LHCN-M2 (cell line): ENCODE data around the gene OBI1. TPM values are rescaled to one million over a fixed set of nuclear protein-coding genes. Genes with fewer than 3 reads are reported as not detected.
"Not testable (repeated sequence)": the region's sequence is repeated elsewhere in the genome, so short reads cannot be mapped to it uniquely, and the experiment has no call there.

ENCODE experiments used
- DNase-seq: peaks from one replicate; pipeline ENCODE4 v3.0.0-alpha.2; 2012; ENCODE audit warnings: low read depth
- total RNA-seq: library from RNA; depleted of rRNA; stranded (reverse); fragments of >200 nt; gene quantifications from 2 replicates; pipeline ENCODE4 v1.2.3, GENCODE V29; 2014

The OBI1 gene
- total RNA-seq, 1 experiment from 2014 or later = 23.6 TPM

GRCh38 chr13:78649997-78650716, 8.8 kb downstream of the OBI1 start:
- DNase-seq = no peak

- not testable (repeated sequence) for DNase-seq
These were observed 11.8 kb downstream of the OBI1 start for GRCh38 chr13:78647109-78647678.

GRCh38 chr13:78638216-78638615, 20.7 kb downstream of the OBI1 start:
- no peak for DNase-seq

GRCh38 chr13:78636495-78636894, 22.5 kb downstream of the OBI1 start:
- no peak for DNase-seq

GRCh38 chr13:78632996-78633395, 26.0 kb downstream of the OBI1 start:
- no peak for DNase-seq

- DNase-seq = no peak
These were observed 27.9 kb downstream of the OBI1 start for GRCh38 chr13:78631077-78631476.

GRCh38 chr13:78630511-78630910, 28.4 kb downstream of the OBI1 start:
- DNase-seq = peak; percentile 13

- no peak for DNase-seq
These were observed 33.6 kb downstream of the OBI1 start for GRCh38 chr13:78625384-78625783.

GRCh38 chr13:78623132-78623531, 35.8 kb downstream of the OBI1 start:
- DNase-seq = no peak

GRCh38 chr13:78620936-78621470, 38.0 kb downstream of the OBI1 start:
- no peak for DNase-seq

GRCh38 chr13:78618411-78618810, 40.5 kb downstream of the OBI1 start:
- DNase-seq = no peak

GRCh38 chr13:78611040-78611439, 47.9 kb downstream of the OBI1 start:
- no peak for DNase-seq

- no peak for DNase-seq
These were observed 48.5 kb downstream of the OBI1 start for GRCh38 chr13:78610381-78610883.

- peak; percentile 38 for DNase-seq
These were observed 49.3 kb downstream of the OBI1 start for GRCh38 chr13:78609464-78610205.

- DNase-seq = no peak
These were observed 50.1 kb downstream of the OBI1 start for GRCh38 chr13:78608688-78609463.

GRCh38 chr13:78608252-78608687, 50.7 kb downstream of the OBI1 start:
- no peak for DNase-seq

- DNase-seq = no peak
These were observed 51.3 kb downstream of the OBI1 start for GRCh38 chr13:78607409-78608251.

- no peak for DNase-seq
These were observed 52.2 kb downstream of the OBI1 start for GRCh38 chr13:78606471-78607408.
